Sigmoid colon (tissue), 7 donors: Measurements from ENCODE around the gene RGS14. TPM values are rescaled to one million over a fixed set of nuclear protein-coding genes. Genes with fewer than 3 reads are reported as not detected.
"Not testable (repeated sequence)": the region's sequence is repeated elsewhere in the genome, so short reads cannot be mapped to it uniquely, and the experiment has no call there.

Experiments
- DNase-seq: peaks from one replicate; pipeline ENCODE4 v3.0.0-alpha.2; 2019
- H3K27ac ChIP-seq, 4 donors: fragments of 200-600 bp; sonication (generic); one replicate each; pipeline ENCODE4 v1.5.1; 2016 to 2019; ENCODE audit warnings: mild to moderate bottlenecking in 1 of 4
- H3K27me3 ChIP-seq, 3 donors: fragments of 200-600 bp; sonication (generic); one replicate each; pipeline ENCODE4 v1.5.1; 2019; ENCODE audit warnings: mild to moderate bottlenecking in 1 of 3
- H3K36me3 ChIP-seq, 4 donors: fragments of 200-600 bp; sonication (generic); one replicate each; pipeline ENCODE4 v1.5.1; 2016 to 2019
- H3K4me1 ChIP-seq, 4 donors: fragments of 200-600 bp; sonication (generic); one replicate each; pipeline ENCODE4 v1.5.1; 2017 to 2019
- H3K4me3 ChIP-seq, 4 donors: fragments of 200-600 bp; sonication (generic); one replicate each; pipeline ENCODE4 v1.5.1; 2017 to 2019; ENCODE audit warnings: mild to moderate bottlenecking in 2 of 4, moderate library complexity in 1 of 4
- H3K9me3 ChIP-seq, 4 donors: fragments of 200-600 bp in 3 of 4; sonication (generic) in 3 of 4; one replicate each; pipeline versions ENCODE4 v1.5.1 to v1.6.1; 2013 to 2019
- EP300 ChIP-seq, 4 donors: sonication (generic); formaldehyde crosslinking; IDR thresholded peaks; one replicate each; pipeline ENCODE4 v1.6.1; 2017; ENCODE audit warnings: antibody characterized with exemption in 4 of 4
- POLR2A ChIP-seq, 2 donors: fragments of 450-650 bp; IDR thresholded peaks; one replicate each; pipeline ENCODE4 v1.6.1; 2016; ENCODE audit warnings: antibody characterized with exemption in 2 of 2, mild to moderate bottlenecking in 2 of 2, moderate library complexity in 2 of 2
- POLR2AphosphoS5 ChIP-seq, 4 donors: sonication (generic); formaldehyde crosslinking; IDR thresholded peaks; one replicate each; pipeline ENCODE4 v1.6.1; 2017; ENCODE audit warnings: antibody characterized with exemption in 4 of 4
- WGBS, 2 donors: extraction: QIAGEN DNeasy Blood & Tissue Kit; methylation state at CpG; one replicate each; pipeline ENCODE4 v1.1.7; 2013; 5-methylcytosine and 5-hydroxymethylcytosine counted together
- intact Hi-C: fragments of 100-400 bp; cut with DNase I; formaldehyde crosslinking; loops from one replicate; pipeline ENCODE4 v1.15.1; 2023
- polyA plus RNA-seq, 3 donors: library from polyadenylated mRNA; stranded (reverse); fragments of 200-250 nt; gene quantifications; one replicate each; pipeline ENCODE4 v1.2.3, GENCODE V29; 2013
- total RNA-seq, 4 donors: library from RNA; depleted of rRNA; stranded (reverse); fragments of >200 nt; gene quantifications; one replicate each; pipeline ENCODE4 v1.1.0, GENCODE V29; 2016
- TF ChIP-seq, protein P1 (sequence below), 4 experiments: fragments of 450-650 bp in 3 of 4; fragments of 200-600 bp in 1 of 4; IDR thresholded peaks; one replicate each; pipeline ENCODE4 v1.5.1; 2016 to 2019; ENCODE audit warnings: antibody characterized with exemption in 4 of 4, mild to moderate bottlenecking in 3 of 4, moderate library complexity in 2 of 4
- donor health status: healthy with polysubstance abuse.
- donor health status: Bipolar disorder and iron deficiency.
- donor health status: healthy.

RGS14 gene
- total and polyA plus RNA-seq, 7 donors = 9.6 to 26.6 (median 16.2) TPM

DNA sequence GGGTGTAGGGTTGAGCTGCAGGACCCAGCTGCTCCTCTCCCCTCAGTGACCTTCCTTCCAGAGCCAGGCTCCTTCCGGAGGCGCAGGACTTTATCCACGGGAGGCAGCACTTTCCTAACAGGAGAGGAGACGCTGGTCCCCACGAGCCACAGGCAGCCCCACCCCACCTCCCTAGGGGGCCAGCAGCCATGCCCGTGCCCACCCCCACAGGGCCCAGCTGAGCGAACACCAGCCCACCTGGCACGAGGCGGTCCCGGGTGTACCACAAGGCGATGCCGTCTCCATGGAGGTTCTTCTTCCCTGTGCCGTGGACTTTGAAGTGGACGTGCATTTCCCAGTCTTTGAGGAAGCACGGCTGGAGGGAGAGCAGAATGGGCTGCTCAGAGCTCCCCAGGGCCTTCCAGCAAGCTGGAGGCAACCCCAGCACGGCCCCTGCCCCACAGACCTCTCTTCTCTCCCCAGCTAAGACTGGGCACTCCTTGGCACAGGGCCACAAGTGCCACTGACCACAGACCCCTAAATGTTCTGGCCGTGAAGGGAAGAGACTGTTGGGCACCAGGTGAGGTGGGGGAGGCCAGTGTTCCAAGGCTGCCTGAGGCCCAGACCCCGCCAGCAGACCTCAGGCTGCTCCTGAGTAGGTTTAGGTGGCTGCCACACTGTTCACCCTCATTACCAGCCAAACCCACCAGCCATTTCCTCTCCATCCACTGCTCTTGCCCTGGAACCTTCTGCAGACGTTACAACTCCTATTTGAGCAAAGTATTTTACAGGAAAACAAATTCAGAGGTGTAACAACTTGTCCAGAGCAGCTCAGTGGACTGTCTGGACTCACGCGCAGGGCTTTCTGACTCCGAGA lies 19.2 kb upstream of the RGS14 start:
- H3K9me3 ChIP-seq = no peaks in the 10 kb centered on the region
- peaks cover 28 to 71% (median 52%) of the 10 kb centered on the region in 4 donors for H3K36me3 ChIP-seq
- DNase-seq = no peak
- TF ChIP-seq POLR2A (IDR thresholded peaks at IDR 0.05) = no peak
- no peak for TF ChIP-seq EP300 (IDR thresholded peaks at IDR 0.05)
- TF ChIP-seq, protein P1, sequence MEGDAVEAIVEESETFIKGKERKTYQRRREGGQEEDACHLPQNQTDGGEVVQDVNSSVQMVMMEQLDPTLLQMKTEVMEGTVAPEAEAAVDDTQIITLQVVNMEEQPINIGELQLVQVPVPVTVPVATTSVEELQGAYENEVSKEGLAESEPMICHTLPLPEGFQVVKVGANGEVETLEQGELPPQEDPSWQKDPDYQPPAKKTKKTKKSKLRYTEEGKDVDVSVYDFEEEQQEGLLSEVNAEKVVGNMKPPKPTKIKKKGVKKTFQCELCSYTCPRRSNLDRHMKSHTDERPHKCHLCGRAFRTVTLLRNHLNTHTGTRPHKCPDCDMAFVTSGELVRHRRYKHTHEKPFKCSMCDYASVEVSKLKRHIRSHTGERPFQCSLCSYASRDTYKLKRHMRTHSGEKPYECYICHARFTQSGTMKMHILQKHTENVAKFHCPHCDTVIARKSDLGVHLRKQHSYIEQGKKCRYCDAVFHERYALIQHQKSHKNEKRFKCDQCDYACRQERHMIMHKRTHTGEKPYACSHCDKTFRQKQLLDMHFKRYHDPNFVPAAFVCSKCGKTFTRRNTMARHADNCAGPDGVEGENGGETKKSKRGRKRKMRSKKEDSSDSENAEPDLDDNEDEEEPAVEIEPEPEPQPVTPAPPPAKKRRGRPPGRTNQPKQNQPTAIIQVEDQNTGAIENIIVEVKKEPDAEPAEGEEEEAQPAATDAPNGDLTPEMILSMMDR (IDR thresholded peaks at IDR 0.05) = no peak
- no peaks in the 10 kb centered on the region for H3K27me3 ChIP-seq
- no peak overlapping the region for H3K4me3 ChIP-seq
- WGBS, 2 donors = 85 to 88% methylated on average over 22 of the region's 22 CpGs
- intact Hi-C loops = no loop called here
- no peak overlapping the region for H3K27ac ChIP-seq
- no peaks in the 10 kb centered on the region for H3K4me1 ChIP-seq

DNA sequence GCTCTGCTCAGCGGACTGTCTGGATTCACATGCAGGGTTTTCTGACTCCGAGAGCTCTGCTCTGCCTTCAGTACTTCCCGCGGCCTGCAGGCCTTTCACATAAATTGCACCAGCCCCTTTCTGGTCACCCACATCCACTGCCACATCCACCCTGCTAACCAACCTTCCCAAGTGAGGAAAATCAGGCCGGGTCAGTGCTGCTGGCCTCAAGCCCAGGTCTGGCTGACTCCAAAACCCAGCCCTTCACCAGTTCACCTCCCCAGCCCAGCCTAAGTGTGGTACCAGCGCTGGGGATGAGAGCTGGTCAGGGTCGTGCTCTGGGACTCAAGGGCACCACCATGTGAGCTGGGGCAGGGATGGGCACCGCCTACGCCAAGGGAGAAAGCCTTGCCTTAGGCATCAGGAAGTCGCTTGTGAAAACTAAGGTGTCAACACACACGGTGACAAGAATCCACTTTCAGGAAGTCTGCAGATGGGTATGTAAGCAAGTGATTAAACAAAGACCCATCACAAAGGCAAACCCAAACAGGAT lies 18.6 kb upstream of the RGS14 start:
- DNase-seq = no peak
- intact Hi-C loops = no loop called here
- peaks cover 22 to 68% (median 45%) of the 10 kb centered on the region in 4 donors for H3K36me3 ChIP-seq

DNA sequence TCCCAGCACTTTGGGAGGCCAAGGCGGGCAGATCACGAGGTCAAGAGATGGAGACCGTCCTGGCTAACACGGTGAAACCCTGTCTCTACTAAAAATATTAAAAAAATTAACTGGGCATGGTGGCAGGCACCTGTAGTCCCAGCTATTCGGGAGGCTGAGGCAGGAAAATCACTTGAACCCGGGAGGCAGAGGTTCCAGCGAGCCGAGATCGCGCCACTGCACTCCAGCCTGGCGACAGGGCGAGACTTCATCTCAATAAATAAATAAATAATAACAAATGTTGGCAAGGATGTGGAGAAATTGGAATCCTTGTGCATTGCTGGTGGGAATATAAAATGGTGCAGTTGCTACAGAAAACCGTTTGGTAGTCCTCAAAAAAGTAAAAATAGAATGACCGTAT lies 14.7 kb upstream of the RGS14 start:
- peaks cover 0 to 42% (median 8%) of the 10 kb centered on the region in 4 donors for H3K36me3 ChIP-seq
- H3K9me3 ChIP-seq, intact Hi-C loops, H3K27ac ChIP-seq, DNase-seq, H3K4me3 ChIP-seq, H3K27me3 ChIP-seq: not testable (repeated sequence)
- H3K4me1 ChIP-seq = peaks cover 0 to 15% (median 8%) of the 10 kb centered on the region in 4 donors
- 95% methylated on average over 14 of the region's 14 CpGs for WGBS, 2 donors

More for the DNA sequence above, 18.6 kb upstream of the RGS14 start:
- no peak for TF ChIP-seq POLR2A (IDR thresholded peaks at IDR 0.05)
- no peak for TF ChIP-seq POLR2AphosphoS5 (IDR thresholded peaks at IDR 0.05)
- Histone ChIP-seq H3K4me1 (no peaks in the 10 kb centered on the region), H3K27ac (no peak overlapping the region), H3K4me3 (no peak overlapping the region), H3K9me3 (no peaks in the 10 kb centered on the region), H3K27me3 (no peaks in the 10 kb centered on the region)
- WGBS, 2 donors = 77 to 81% methylated on average over 11 of the region's 11 CpGs

DNA sequence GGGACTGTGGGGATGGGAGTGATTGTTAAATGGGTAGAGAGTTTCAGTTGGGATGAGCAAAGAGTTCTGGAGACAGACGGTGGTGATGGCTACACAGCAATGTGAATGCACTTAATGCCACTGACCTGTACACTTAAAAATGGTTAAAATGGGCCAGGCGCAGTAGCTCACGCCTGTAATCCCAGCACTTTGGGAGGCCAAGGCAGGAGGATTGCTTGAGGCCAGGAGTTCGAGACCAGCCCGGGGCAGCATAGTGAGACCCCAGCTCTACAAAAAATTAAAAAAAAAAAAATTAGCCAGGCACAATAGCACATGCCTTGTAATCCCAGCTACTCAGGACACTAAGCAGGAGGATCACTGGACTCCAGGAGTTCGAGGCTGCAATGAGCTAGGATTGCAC lies 13.9 kb upstream of the RGS14 start:
- H3K4me1 ChIP-seq = peaks cover 0 to 21% (median 11%) of the 10 kb centered on the region in 4 donors
- peaks cover 0 to 38% (median 2%) of the 10 kb centered on the region in 4 donors for H3K36me3 ChIP-seq
- H3K27me3 ChIP-seq = no peaks in the 10 kb centered on the region
- no peak overlapping the region for H3K4me3 ChIP-seq
- TF ChIP-seq POLR2AphosphoS5 (IDR thresholded peaks at IDR 0.05) (no peak), POLR2A (IDR thresholded peaks at IDR 0.05) (no peak), EP300 (IDR thresholded peaks at IDR 0.05) (no peak)
- TF ChIP-seq, protein P1 (IDR thresholded peaks at IDR 0.05) = no peak
- WGBS, 2 donors = 95 to 96% methylated on average over 6 of the region's 6 CpGs
- intact Hi-C loops = no loop called here
- no peaks in the 10 kb centered on the region for H3K9me3 ChIP-seq
- no peak for DNase-seq
- no peak overlapping the region for H3K27ac ChIP-seq

DNA sequence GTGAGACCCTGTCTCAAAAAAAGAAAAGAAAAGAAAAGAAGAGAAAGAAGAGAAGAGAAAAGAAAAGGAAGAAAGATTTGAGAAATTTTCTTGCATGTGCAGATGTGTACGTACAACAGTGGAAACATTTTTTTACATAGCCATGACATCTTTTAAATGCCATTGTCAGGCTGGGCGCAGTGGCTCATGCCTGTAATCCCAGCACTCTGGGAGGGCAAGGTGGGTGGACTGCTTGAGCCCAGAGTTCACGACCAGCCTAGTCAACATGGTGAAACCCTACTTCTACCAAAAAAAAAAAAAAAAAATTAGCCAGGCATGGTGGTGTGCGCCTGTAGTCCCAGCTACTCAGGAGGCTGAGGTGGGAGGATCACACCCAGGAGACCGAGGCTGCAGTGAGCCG lies 12.8 kb upstream of the RGS14 start:
- peaks cover 0 to 32% (median under 1%) of the 10 kb centered on the region in 4 donors for H3K36me3 ChIP-seq
- no peak for TF ChIP-seq POLR2AphosphoS5 (IDR thresholded peaks at IDR 0.05)
- no peak for TF ChIP-seq POLR2A (IDR thresholded peaks at IDR 0.05)
- TF ChIP-seq, protein P1 (IDR thresholded peaks at IDR 0.05) = no peak
- TF ChIP-seq EP300 (IDR thresholded peaks at IDR 0.05) = no peak
- WGBS, 2 donors = 96% methylated on average over 6 of the region's 6 CpGs
- H3K4me1 ChIP-seq = peaks cover 0 to 32% (median 22%) of the 10 kb centered on the region in 4 donors
- no peak for DNase-seq
- no peaks in the 10 kb centered on the region for H3K9me3 ChIP-seq
- intact Hi-C loops = no loop called here
- no peak overlapping the region for H3K27ac ChIP-seq
- no peak overlapping the region for H3K4me3 ChIP-seq
- no peaks in the 10 kb centered on the region for H3K27me3 ChIP-seq
